ENCODE measurements around the gene NTN1. TPM values are rescaled to one million over a fixed set of nuclear protein-coding genes. Genes with fewer than 3 reads are reported as not detected.

NTN1 gene
- total RNA-seq, 4 donors from 2014 or later, result 5.9 to 11.6 (median 8.5) TPM

DNA sequence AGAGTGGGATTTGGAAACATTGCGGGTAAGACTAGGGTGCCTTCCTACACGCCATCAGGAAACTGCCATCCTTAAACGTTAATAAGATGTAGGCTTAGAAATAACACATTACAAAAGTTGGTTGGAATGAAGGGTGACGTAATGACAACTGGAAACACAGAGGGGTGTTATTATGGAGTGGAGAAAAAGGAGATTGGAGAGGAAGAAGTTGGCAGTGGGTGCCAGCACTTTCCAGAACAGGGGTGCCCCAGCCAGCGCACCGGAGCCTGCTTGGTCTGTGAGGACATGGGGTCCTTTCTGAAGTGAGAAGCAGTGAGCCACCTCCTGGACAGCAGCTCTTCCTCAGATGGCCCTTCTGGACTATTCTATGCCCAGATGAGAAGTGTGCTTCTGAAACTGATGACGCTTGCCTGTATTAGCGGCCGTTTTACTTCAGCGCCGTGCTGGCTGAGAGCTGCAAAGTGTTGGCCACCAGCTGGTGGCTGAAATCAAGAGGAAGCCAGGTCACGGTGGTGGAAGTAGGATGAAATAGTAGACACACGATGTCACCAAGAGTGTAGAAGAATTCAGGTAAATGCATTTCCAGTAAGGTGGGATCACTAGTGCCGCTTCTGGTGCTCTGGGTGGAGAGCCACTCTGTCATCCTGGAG is 244.8 kb downstream of the NTN1 start:
- TF ChIP-seq POLR2A (IDR thresholded peaks at IDR 0.05), result no peak
- TF ChIP-seq, protein P1, sequence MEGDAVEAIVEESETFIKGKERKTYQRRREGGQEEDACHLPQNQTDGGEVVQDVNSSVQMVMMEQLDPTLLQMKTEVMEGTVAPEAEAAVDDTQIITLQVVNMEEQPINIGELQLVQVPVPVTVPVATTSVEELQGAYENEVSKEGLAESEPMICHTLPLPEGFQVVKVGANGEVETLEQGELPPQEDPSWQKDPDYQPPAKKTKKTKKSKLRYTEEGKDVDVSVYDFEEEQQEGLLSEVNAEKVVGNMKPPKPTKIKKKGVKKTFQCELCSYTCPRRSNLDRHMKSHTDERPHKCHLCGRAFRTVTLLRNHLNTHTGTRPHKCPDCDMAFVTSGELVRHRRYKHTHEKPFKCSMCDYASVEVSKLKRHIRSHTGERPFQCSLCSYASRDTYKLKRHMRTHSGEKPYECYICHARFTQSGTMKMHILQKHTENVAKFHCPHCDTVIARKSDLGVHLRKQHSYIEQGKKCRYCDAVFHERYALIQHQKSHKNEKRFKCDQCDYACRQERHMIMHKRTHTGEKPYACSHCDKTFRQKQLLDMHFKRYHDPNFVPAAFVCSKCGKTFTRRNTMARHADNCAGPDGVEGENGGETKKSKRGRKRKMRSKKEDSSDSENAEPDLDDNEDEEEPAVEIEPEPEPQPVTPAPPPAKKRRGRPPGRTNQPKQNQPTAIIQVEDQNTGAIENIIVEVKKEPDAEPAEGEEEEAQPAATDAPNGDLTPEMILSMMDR (IDR thresholded peaks at IDR 0.05), result no peak
- no peak for DNase-seq (ENCODE audit: low spot score in 2 of 2)
- whole genome bisulfite sequencing, 2 donors, result 79 to 85% methylated on average over 14 of the region's 14 CpGs
- intact Hi-C loops (cut with DNase I; ENCODE audit: low total_unique reads), result no loop called here
- no peak overlapping the region for H3K4me3 ChIP-seq (ENCODE audit: low read depth, poor library complexity, severe bottlenecking)

DNA sequence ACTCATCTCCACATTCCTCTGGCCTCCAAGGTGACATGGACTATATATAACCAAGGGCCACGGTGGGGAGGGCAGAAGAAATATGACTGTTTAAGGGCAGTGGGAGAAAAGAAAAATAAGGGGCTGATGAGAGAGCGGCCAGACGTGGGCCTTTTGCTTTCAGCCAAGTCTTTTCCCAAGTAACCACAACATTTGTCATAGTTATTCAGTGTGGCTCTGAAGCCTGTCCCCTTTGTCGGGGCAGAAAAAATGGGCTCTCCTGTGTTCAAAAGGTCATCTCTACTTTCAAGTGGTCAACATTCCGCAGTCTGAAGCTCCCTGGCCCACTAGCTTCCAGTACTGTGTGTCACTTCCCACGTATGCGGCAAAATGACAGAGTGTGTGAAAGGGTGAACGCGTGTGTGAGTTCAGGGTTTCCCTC is 245.4 kb downstream of the NTN1 start:
- intact Hi-C loops (cut with DNase I; ENCODE audit: low total_unique reads), result no loop called here
- no peak overlapping the region for H3K4me3 ChIP-seq (ENCODE audit: low read depth, poor library complexity, severe bottlenecking)
- DNase-seq (ENCODE audit: low spot score in 2 of 2), result no peak
- WGBS, 2 donors, result 86 to 93% methylated on average over 9 of the region's 9 CpGs
- TF ChIP-seq, protein P1 (IDR thresholded peaks at IDR 0.05), result no peak
- TF ChIP-seq POLR2A (IDR thresholded peaks at IDR 0.05), result no peak

DNA sequence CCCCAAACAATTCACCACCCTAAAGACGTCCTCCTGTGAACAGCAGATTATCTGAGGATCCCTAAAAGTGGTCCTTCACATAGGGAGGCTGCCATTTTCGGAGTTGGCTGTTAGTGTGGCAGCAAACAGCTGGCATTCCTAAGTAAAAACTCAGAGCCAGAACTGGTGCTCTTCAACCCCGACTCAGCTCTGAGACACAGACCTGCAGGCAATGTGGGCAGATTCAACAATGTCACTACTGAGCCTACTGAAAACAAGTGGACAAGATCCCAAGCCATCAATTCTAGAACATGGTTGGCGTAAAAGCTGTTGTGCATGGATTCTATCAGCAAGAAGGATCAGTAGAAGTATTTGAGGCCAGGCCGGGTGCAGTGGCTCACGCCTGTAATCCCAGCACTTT is 247.2 kb downstream of the NTN1 start:
- TF ChIP-seq, protein P1 (IDR thresholded peaks at IDR 0.05), result no peak
- TF ChIP-seq POLR2A (IDR thresholded peaks at IDR 0.05), result no peak
- intact Hi-C loops (cut with DNase I; ENCODE audit: low total_unique reads), result no loop called here
- no peak for DNase-seq (ENCODE audit: low spot score in 2 of 2)
- 87 to 92% methylated on average over 6 of the region's 6 CpGs for WGBS, 2 donors
- H3K4me3 ChIP-seq (ENCODE audit: low read depth, poor library complexity, severe bottlenecking), result no peak overlapping the region

DNA sequence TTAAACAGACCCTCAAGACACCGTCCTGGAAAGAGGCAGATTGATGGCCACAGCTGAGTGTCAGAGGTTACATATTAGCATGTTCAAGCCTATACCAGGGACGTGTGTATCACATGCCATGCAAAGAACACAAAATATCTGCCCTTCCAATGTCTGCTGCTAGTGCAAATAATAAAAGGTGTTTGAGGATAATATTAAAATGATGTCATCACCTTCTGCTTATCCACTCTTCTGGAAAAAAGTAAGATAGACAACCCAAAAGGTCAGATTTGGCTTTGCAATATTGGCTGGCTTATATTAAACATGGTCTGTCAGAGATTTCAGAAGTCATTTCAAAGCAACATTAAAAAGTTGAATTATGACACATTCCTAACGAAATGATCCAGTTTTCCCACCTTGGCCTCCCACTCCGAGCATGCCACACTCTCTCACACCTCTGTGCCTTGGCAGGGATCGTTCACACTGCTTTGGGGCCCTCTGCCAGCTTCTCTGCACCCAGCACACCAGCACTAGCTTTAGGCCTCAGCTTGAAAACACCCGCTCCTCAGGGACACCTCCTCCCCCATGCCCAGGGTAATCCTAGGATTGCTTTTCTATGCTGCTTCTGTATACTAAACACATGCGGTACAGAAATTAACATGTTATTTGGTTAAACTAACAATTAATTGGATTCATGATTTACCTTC is 248.2 kb downstream of the NTN1 start:
- 82 to 85% methylated on average over 7 of the region's 7 CpGs for WGBS, 2 donors
- intact Hi-C loops (cut with DNase I; ENCODE audit: low total_unique reads), result no loop called here
- DNase-seq (ENCODE audit: low spot score in 2 of 2), result no peak
- TF ChIP-seq POLR2A (IDR thresholded peaks at IDR 0.05), result no peak
- TF ChIP-seq, protein P1 (IDR thresholded peaks at IDR 0.05), result no peak
- H3K4me3 ChIP-seq (ENCODE audit: low read depth, poor library complexity, severe bottlenecking), result no peak overlapping the region

DNA sequence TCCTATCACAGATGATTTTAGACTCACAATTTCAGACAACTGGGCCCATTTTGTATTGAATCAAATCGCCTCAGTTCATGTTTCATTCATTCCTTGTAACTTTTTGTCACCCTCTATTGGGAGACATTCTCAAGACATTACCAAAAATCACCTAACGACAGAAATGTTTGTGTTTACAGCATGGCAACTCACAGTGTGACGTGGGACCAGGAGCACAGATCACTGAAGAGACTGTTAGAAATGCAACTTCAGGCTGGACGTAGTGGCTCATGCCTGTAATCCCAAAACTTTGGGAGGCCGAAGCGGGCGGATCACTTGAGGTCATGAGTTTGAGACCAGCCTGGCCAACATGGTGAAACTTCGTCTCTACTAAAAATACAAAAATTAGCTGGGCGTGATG is 249.6 kb downstream of the NTN1 start:
- intact Hi-C loops (cut with DNase I; ENCODE audit: low total_unique reads), result no loop called here
- no peak overlapping the region for H3K4me3 ChIP-seq (ENCODE audit: low read depth, poor library complexity, severe bottlenecking)
- TF ChIP-seq, protein P1 (IDR thresholded peaks at IDR 0.05), result no peak
- no peak for DNase-seq (ENCODE audit: low spot score in 2 of 2)
- WGBS, 2 donors, result 93 to 95% methylated on average over 9 of the region's 9 CpGs
